Common myeloid progenitor, CD34-positive (primary cell): ENCODE data around the gene SLC25A1.
"Not testable (repeated sequence)": the region's sequence is repeated elsewhere in the genome, so short reads cannot be mapped to it uniquely, and the experiment has no call there.

Experiments
- CTCF ChIA-PET: fragments of 350-600 bp; sonication (Branson Sonifier 250); formaldehyde crosslinking; loops from one replicate; lab custom pipeline; 2021; ENCODE audit warnings: antibody characterized with exemption; lab: Charles Lee
- POLR2A ChIA-PET: fragments of 350-600 bp; sonication (Branson Sonifier 250); formaldehyde crosslinking; loops from one replicate; lab custom pipeline; 2021; ENCODE audit warnings: antibody characterized with exemption; lab: Charles Lee
- DNase-seq, 3 donors: peaks; one replicate each; pipeline versions ENCODE4 v3.0.0 to v3.0.0-alpha.2; 2013
- H3K27ac ChIP-seq, 2 experiments: 1 replicate in 1 of 2; 2 replicates in 1 of 2; pipeline ENCODE4 v1.7.0; 2013; ENCODE audit warnings: inconsistent platforms in 2 of 2, low read length in 2 of 2, mild to moderate bottlenecking in 2 of 2, low read depth in 1 of 2, moderate library complexity in 1 of 2; ENCODE audit not compliant: severe bottlenecking in 2 of 2, insufficient read depth in 1 of 2, poor library complexity in 1 of 2
- H3K27me3 ChIP-seq, 5 experiments: replicated peaks in 2 of 5; 1 replicate in 3 of 5; 2 replicates in 2 of 5; pipeline versions ENCODE4 v1.6.1 to v1.7.0; 2013; ENCODE audit warnings: low read length in 4 of 5, mild to moderate bottlenecking in 2 of 5, moderate library complexity in 2 of 5, inconsistent platforms in 1 of 5; ENCODE audit not compliant: insufficient read depth in 5 of 5, control insufficient read depth in 4 of 5
- H3K36me3 ChIP-seq, 4 experiments: 1 replicate in 2 of 4; 2 replicates in 2 of 4; pipeline versions ENCODE4 v1.6.1 to v1.7.0; 2013; ENCODE audit warnings: low read length in 3 of 4, control low read depth in 1 of 4, mild to moderate bottlenecking in 1 of 4; ENCODE audit not compliant: control insufficient read depth in 4 of 4, insufficient read depth in 4 of 4
- H3K4me1 ChIP-seq, 4 experiments: 1 replicate in 3 of 4; 2 replicates in 1 of 4; pipeline versions ENCODE4 v1.6.1 to v1.7.1; 2013; ENCODE audit warnings: low read length in 3 of 4, mild to moderate bottlenecking in 3 of 4, control low read depth in 1 of 4, inconsistent platforms in 1 of 4, moderate library complexity in 1 of 4; ENCODE audit not compliant: control insufficient read depth in 4 of 4, insufficient read depth in 4 of 4; ENCODE audit errors: control extremely low read depth in 1 of 4
- H3K4me3 ChIP-seq, 7 experiments: 1 replicate in 4 of 7; 2 replicates in 3 of 7; pipeline versions ENCODE4 v1.5.1 to v1.7.0; 2013; ENCODE audit warnings: mild to moderate bottlenecking in 7 of 7, low read length in 6 of 7, moderate library complexity in 6 of 7, inconsistent platforms in 2 of 7, low read depth in 2 of 7, control low read depth in 1 of 7; ENCODE audit not compliant: insufficient read depth in 4 of 7, control insufficient read depth in 1 of 7; ENCODE audit errors: extremely low read depth in 1 of 7
- H3K9me3 ChIP-seq, 5 experiments: 1 replicate in 4 of 5; 2 replicates in 1 of 5; pipeline versions ENCODE4 v1.6.1 to v1.7.1; 2013; ENCODE audit warnings: low read length in 4 of 5, mild to moderate bottlenecking in 2 of 5, inconsistent platforms in 1 of 5, low read depth in 1 of 5, moderate library complexity in 1 of 5; ENCODE audit not compliant: control insufficient read depth in 4 of 5, insufficient read depth in 2 of 5; ENCODE audit errors: control extremely low read depth in 1 of 5
- WGBS: methylation state at CpG from one replicate; pipeline ENCODE4 v1.1.5; 2013; ENCODE audit not compliant: insufficient coverage; 5-methylcytosine and 5-hydroxymethylcytosine counted together

Gene SLC25A1

DNA sequence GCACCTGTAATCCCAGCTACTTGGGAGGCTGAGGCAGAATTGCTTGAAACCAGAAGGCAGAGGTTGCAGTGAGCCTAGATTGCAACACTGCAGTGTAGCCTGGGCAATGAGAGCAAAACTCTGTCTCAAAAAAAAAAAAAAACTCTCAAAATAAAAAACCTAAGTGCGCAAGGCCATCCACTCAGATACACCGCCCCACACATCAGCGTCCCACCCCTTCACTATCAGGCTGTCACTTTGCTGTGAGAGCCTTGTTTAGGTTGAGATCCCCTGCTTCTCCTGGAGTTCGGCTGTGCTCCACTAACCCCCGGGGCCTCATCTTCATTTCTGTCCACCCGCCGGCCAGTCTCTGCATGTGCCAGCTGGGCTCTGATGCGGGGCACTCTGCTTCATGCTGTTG, 12.1 kb downstream of the SLC25A1 start:
- POLR2A ChIA-PET = no interaction called here
- Histone ChIP-seq H3K4me1 (peaks cover 0 to 16% (median 13%) of the 10 kb centered on the region in 4 experiments), H3K36me3 (no peaks in the 10 kb centered on the region), H3K27ac (no peak overlapping the region), H3K27me3 (peaks cover 0 to 54% (median 29%) of the 10 kb centered on the region in 5 experiments), H3K4me3 (no peak overlapping the region), H3K9me3 (no peaks in the 10 kb centered on the region)
- CTCF ChIA-PET = no interaction called here
- WGBS = 87% methylated on average over 8 of the region's 8 CpGs
- no peak for DNase-seq

DNA sequence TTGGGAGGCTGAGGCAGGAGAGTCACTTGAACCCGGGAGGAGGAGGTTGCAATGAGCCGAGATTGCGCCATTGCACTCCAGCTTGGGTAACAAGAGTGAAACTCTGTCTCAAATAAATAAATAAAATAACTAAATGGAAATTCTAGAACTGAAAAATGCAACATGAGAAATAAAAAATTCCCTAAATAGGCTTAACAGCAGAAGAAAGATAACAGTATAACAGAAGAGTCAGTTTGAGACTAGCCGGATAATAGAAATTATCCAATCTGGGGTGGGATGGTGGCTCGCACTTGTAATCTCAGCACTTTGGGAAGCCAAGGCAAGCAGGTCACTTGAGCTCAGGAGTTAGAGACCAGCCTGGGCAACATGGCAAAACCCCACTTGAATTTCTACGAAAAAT, 14.1 kb downstream of the SLC25A1 start:
- H3K36me3 ChIP-seq = no peaks in the 10 kb centered on the region
- peaks cover 0 to 36% (median 17%) of the 10 kb centered on the region in 5 experiments for H3K27me3 ChIP-seq
- 96% methylated on average over 3 of the region's 6 CpGs for WGBS
- CTCF ChIA-PET = no interaction called here
- H3K4me3 ChIP-seq = no peak overlapping the region
- peaks cover 0 to 3% (median 1%) of the 10 kb centered on the region in 4 experiments for H3K4me1 ChIP-seq
- H3K9me3 ChIP-seq = no peaks in the 10 kb centered on the region
- POLR2A ChIA-PET = no interaction called here
- no peak for DNase-seq
- no peak overlapping the region for H3K27ac ChIP-seq

DNA sequence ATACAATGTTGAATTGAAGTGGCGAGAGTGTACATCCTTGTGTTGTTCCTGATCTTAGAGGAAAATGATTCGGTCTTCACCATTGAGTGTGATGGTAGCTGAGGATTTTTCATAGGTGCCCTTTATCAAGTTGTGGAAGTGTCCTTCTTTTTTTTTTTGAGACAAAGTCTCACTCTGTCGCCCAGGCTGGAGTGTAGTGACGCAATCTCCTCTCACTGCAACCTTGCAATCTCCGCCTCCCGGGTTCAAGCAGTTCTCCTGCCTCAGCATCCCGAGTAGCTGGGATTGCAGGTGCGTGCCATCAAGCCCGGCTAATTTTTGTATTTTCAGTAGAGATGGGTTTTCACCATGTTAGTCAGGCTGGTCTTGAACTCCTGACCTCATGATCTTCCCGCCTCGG, 19.9 kb downstream of the SLC25A1 start:
- POLR2A ChIA-PET, H3K4me1 ChIP-seq, H3K27ac ChIP-seq, H3K4me3 ChIP-seq, H3K36me3 ChIP-seq, H3K9me3 ChIP-seq, DNase-seq: not testable (repeated sequence)
- 90% methylated on average over 5 of the region's 11 CpGs for WGBS
- CTCF ChIA-PET = interaction anchor here (1.1 kb wide), 2 partner anchors 9 to 10 kb away, joined by 3 read pairs; no protein-coding TSS in a partner anchor
- peaks cover 0 to 13% (median 6%) of the 10 kb centered on the region in 5 experiments for H3K27me3 ChIP-seq

DNA sequence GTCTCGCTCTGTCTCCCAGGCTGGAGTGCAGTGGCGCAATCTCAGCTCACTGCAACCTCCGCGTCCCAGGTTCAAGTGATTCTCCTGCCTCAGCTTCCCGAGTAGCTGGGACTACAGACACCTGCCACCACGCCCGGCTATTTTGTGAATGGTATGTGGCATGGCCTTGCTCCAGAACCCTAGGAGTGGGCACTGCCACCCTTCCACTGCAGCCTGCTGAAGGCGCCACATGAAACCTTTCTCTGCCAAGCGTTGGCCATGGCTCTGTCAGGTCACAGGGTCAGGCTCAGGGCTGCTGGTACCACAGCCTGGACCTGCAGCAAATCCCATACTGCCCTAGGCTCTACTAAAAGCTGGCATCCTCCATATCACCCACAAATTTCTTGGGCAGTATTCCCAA, 22.4 kb downstream of the SLC25A1 start:
- H3K27me3 ChIP-seq = peaks cover 0 to 35% (median 18%) of the 10 kb centered on the region in 5 experiments
- H3K4me1 ChIP-seq, DNase-seq, POLR2A ChIA-PET, H3K27ac ChIP-seq, H3K4me3 ChIP-seq, H3K36me3 ChIP-seq: not testable (repeated sequence)
- WGBS = 92% methylated on average over 6 of the region's 9 CpGs
- CTCF ChIA-PET = interaction anchor here (2.0 kb wide), 1 partner anchor 12 kb away, joined by 7 read pairs; the partner anchor contains the start of gene ESS2
- peaks cover 0 to 15% (median 2%) of the 10 kb centered on the region in 5 experiments for H3K9me3 ChIP-seq

DNA sequence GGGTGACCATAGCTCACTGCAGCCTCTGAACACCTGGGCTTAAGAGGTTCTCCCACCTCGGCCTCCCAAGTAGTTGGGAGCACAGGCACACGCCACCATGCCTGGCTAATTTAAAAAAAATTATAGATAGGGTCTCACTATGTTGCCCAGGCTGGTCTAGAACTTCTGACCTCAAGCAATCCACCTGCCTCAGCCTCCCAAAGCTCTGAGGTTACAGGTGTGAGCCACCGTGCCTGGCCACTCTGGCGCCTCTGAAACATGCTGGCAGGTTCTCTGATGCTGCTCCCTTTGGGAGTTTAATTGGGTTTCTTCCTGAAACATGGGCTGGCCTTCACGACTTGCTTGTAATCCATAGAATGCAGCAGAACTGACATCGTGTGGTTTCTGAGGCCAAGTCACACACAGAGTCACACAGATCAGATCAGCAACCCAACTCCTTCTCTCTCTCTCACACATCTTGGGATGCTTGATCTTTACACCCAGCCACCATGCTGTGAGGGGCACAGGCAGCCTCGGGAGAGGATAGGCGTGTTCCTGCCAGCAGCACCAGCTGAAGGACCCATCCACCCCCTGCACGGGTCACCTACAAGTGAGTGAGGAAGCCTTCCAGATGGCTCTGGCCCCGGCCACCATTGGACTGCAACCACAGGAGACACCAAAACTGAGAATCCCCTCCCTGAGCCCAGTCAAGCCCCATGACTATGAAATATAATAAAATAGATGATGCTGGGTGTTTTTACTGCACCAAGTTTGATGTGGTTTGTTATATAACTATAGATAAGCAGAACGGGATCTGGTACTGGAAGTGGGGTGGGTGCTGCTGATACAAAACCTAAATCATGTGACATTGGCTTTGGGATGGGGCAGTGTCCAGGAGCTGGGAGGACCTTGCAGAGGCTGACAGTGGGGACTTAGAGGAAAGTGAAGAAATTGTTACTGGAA, 25.3 kb downstream of the SLC25A1 start:
- H3K36me3 ChIP-seq = no peaks in the 10 kb centered on the region
- WGBS = 53% methylated on average over 5 of the region's 11 CpGs
- H3K4me3 ChIP-seq = no peak overlapping the region
- peaks cover 0 to 15% (median 2%) of the 10 kb centered on the region in 5 experiments for H3K9me3 ChIP-seq
- H3K27me3 ChIP-seq = peaks cover 0 to 60% (median 31%) of the 10 kb centered on the region in 5 experiments
- POLR2A ChIA-PET = interaction anchor here (0.6 kb wide), 1 partner anchor 90 kb away, joined by 4 read pairs; no protein-coding TSS in a partner anchor
- H3K4me1 ChIP-seq = peaks cover 0 to 14% (median 6%) of the 10 kb centered on the region in 4 experiments
- DNase-seq = peak in 1 of 3 donors; percentile 34
- CTCF ChIA-PET = interaction anchor here (1.1 kb wide), 1 partner anchor 14 kb away, joined by 3 read pairs; no protein-coding TSS in a partner anchor
- no peak overlapping the region for H3K27ac ChIP-seq

DNA sequence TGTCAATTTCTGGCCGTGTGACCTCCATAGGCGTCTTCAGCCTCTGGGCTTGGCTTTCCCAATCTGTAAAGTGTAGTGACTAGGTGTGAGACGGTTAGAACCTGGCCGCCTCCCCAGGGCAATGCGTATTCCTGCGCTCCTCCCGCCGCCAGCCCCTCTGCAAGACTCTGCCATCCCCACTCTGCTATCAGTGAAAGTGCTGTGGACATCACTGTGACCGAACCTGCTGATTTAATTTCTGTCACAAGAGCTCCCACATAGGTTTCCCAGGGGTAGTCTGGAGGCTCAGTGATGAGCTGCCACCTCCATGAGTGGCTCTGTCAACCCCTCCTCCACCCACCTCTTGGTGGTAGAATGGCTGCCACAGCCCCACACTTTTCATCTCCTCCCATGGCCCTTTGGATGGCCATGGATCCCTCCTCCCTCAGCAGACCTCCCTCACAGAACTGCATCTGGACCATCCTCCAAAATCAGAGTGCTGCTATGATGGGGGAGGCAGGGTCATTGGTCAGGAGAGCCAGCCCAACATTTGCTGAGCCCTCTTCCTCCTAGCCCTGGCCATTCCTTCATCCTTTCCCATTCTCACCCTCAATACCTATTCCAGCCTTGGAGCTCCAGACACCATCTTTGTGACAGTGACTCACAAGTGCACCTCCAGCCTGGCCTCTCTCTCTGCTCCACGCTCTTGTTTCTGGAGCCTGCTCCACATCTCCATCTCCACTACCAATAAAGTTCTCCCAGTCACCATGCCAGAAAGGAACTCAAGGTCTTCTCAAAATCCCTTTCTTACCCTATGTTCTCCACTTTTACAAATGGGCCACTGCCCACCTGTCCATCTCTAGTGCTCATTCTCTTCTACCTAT, 27.0 kb downstream of the SLC25A1 start:
- peaks cover 0 to 76% (median 43%) of the 10 kb centered on the region in 5 experiments for H3K27me3 ChIP-seq
- DNase-seq = no peak
- no peak overlapping the region for H3K4me3 ChIP-seq
- ChIA-PET CTCF (interaction anchor here (1.1 kb wide), 2 partner anchors 16 to 18 kb away, joined by 3 to 4 read pairs; no protein-coding TSS in a partner anchor), POLR2A (interaction anchor here (0.7 kb wide), 1 partner anchor 71 kb away, joined by 3 read pairs; no protein-coding TSS in a partner anchor)
- 87% methylated on average over 3 of the region's 10 CpGs for WGBS
- peaks cover 0 to 15% (median 2%) of the 10 kb centered on the region in 5 experiments for H3K9me3 ChIP-seq
- H3K36me3 ChIP-seq = no peaks in the 10 kb centered on the region
- H3K27ac ChIP-seq = no peak overlapping the region
- peaks cover 0 to 14% (median 6%) of the 10 kb centered on the region in 4 experiments for H3K4me1 ChIP-seq
